Sigmoid colon (tissue), 7 donors: ENCODE results near the gene SLC39A11. TPM values are rescaled to one million over a fixed set of nuclear protein-coding genes. Genes with fewer than 3 reads are reported as not detected.

Experiments
- DNase-seq: peaks from one replicate; pipeline ENCODE4 v3.0.0-alpha.2; 2019
- H3K27ac ChIP-seq, 4 donors: fragments of 200-600 bp; sonication (generic); one replicate each; pipeline ENCODE4 v1.5.1; 2016 to 2019; ENCODE audit warnings: mild to moderate bottlenecking in 1 of 4
- H3K27me3 ChIP-seq, 3 donors: fragments of 200-600 bp; sonication (generic); one replicate each; pipeline ENCODE4 v1.5.1; 2019; ENCODE audit warnings: mild to moderate bottlenecking in 1 of 3
- H3K36me3 ChIP-seq, 4 donors: fragments of 200-600 bp; sonication (generic); one replicate each; pipeline ENCODE4 v1.5.1; 2016 to 2019
- H3K4me1 ChIP-seq, 4 donors: fragments of 200-600 bp; sonication (generic); one replicate each; pipeline ENCODE4 v1.5.1; 2017 to 2019
- H3K4me3 ChIP-seq, 4 donors: fragments of 200-600 bp; sonication (generic); one replicate each; pipeline ENCODE4 v1.5.1; 2017 to 2019; ENCODE audit warnings: mild to moderate bottlenecking in 2 of 4, moderate library complexity in 1 of 4
- H3K9me3 ChIP-seq, 4 donors: fragments of 200-600 bp in 3 of 4; sonication (generic) in 3 of 4; one replicate each; pipeline versions ENCODE4 v1.5.1 to v1.6.1; 2013 to 2019
- EP300 ChIP-seq, 4 donors: sonication (generic); formaldehyde crosslinking; IDR thresholded peaks; one replicate each; pipeline ENCODE4 v1.6.1; 2017; ENCODE audit warnings: antibody characterized with exemption in 4 of 4
- POLR2A ChIP-seq, 2 donors: fragments of 450-650 bp; IDR thresholded peaks; one replicate each; pipeline ENCODE4 v1.6.1; 2016; ENCODE audit warnings: antibody characterized with exemption in 2 of 2, mild to moderate bottlenecking in 2 of 2, moderate library complexity in 2 of 2
- POLR2AphosphoS5 ChIP-seq, 4 donors: sonication (generic); formaldehyde crosslinking; IDR thresholded peaks; one replicate each; pipeline ENCODE4 v1.6.1; 2017; ENCODE audit warnings: antibody characterized with exemption in 4 of 4
- WGBS, 2 donors: extraction: QIAGEN DNeasy Blood & Tissue Kit; methylation state at CpG; one replicate each; pipeline ENCODE4 v1.1.7; 2013; 5-methylcytosine and 5-hydroxymethylcytosine counted together
- intact Hi-C: fragments of 100-400 bp; cut with DNase I; formaldehyde crosslinking; loops from one replicate; pipeline ENCODE4 v1.15.1; 2023
- polyA plus RNA-seq, 3 donors: library from polyadenylated mRNA; stranded (reverse); fragments of 200-250 nt; gene quantifications; one replicate each; pipeline ENCODE4 v1.2.3, GENCODE V29; 2013
- total RNA-seq, 4 donors: library from RNA; depleted of rRNA; stranded (reverse); fragments of >200 nt; gene quantifications; one replicate each; pipeline ENCODE4 v1.1.0, GENCODE V29; 2016
- TF ChIP-seq, protein P1 (sequence below), 4 experiments: fragments of 450-650 bp in 3 of 4; fragments of 200-600 bp in 1 of 4; IDR thresholded peaks; one replicate each; pipeline ENCODE4 v1.5.1; 2016 to 2019; ENCODE audit warnings: antibody characterized with exemption in 4 of 4, mild to moderate bottlenecking in 3 of 4, moderate library complexity in 2 of 4
- donor health status: healthy with polysubstance abuse.
- donor health status: Bipolar disorder and iron deficiency.
- donor health status: healthy.

Gene SLC39A11
- total and polyA plus RNA-seq, 7 donors = 7.6 to 16.4 (median 8.4) TPM

DNA sequence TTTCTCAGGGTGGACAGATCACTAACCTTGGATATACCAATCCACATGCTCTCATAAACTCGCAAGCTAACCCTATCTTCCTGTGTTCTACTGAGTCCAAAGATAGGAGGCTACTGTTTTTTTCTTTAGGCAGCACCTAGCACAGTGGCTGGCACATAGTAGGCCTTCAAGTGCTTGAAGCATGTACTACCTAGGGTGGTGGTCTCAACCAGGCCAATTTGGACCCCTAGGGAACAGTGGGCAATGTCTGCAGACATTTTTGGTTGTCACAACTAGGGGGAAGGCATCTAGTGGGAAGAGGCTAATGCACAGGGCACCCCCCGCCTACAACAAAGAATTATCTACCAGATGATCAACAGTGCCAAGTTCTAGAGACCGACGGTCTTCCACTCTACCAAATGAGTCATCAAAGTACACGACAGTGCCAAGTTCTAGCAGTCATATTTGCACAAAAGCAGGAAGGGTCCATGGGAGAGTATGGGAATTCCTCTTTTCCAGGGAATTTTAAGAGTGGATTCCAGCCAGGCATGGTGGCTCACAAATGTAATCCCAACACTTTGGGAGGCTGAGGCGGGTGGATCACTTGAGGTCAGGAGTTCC, 390.3 kb downstream of the SLC39A11 start:
- Histone ChIP-seq H3K4me1 (no peaks in the 10 kb centered on the region), H3K27me3 (no peaks in the 10 kb centered on the region), H3K36me3 (no peaks in the 10 kb centered on the region), H3K4me3 (no peak overlapping the region), H3K27ac (no peak overlapping the region), H3K9me3 (no peaks in the 10 kb centered on the region)
- intact Hi-C loops = no loop called here
- 58 to 71% methylated on average over 6 of the region's 6 CpGs for WGBS, 2 donors
- TF ChIP-seq, protein P1, sequence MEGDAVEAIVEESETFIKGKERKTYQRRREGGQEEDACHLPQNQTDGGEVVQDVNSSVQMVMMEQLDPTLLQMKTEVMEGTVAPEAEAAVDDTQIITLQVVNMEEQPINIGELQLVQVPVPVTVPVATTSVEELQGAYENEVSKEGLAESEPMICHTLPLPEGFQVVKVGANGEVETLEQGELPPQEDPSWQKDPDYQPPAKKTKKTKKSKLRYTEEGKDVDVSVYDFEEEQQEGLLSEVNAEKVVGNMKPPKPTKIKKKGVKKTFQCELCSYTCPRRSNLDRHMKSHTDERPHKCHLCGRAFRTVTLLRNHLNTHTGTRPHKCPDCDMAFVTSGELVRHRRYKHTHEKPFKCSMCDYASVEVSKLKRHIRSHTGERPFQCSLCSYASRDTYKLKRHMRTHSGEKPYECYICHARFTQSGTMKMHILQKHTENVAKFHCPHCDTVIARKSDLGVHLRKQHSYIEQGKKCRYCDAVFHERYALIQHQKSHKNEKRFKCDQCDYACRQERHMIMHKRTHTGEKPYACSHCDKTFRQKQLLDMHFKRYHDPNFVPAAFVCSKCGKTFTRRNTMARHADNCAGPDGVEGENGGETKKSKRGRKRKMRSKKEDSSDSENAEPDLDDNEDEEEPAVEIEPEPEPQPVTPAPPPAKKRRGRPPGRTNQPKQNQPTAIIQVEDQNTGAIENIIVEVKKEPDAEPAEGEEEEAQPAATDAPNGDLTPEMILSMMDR (IDR thresholded peaks at IDR 0.05) = no peak
- TF ChIP-seq POLR2A (IDR thresholded peaks at IDR 0.05) (no peak), POLR2AphosphoS5 (IDR thresholded peaks at IDR 0.05) (no peak), EP300 (IDR thresholded peaks at IDR 0.05) (no peak)
- DNase-seq = no peak

DNA sequence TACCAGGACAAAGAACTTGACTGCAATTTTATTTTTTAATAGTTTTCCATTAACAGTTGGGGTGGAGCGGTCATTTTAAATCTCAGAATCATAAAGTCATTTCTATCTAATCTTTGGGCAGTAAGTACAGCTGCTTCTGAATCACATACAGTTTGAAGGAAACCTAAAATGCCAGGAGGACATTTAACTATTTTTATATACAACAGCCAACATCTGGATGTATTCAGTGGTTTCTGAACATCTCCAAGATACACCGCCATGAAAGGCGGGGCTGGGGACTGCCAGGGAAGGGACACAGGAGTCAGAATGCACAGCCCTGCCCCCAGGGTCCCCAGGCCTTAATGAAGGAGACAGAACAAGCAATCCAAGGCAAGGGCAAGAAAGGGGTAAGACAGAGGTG, 392.3 kb downstream of the SLC39A11 start:
- Histone ChIP-seq H3K27me3 (no peaks in the 10 kb centered on the region), H3K27ac (no peak overlapping the region), H3K36me3 (no peaks in the 10 kb centered on the region), H3K4me1 (no peaks in the 10 kb centered on the region), H3K4me3 (no peak overlapping the region), H3K9me3 (no peaks in the 10 kb centered on the region)
- no peak for DNase-seq
- 93 to 95% methylated on average over 3 of the region's 3 CpGs for whole genome bisulfite sequencing, 2 donors
- intact Hi-C loops = no loop called here
- TF ChIP-seq, protein P1 (IDR thresholded peaks at IDR 0.05) = no peak
- TF ChIP-seq POLR2A (IDR thresholded peaks at IDR 0.05) (no peak), POLR2AphosphoS5 (IDR thresholded peaks at IDR 0.05) (no peak), EP300 (IDR thresholded peaks at IDR 0.05) (no peak)

DNA sequence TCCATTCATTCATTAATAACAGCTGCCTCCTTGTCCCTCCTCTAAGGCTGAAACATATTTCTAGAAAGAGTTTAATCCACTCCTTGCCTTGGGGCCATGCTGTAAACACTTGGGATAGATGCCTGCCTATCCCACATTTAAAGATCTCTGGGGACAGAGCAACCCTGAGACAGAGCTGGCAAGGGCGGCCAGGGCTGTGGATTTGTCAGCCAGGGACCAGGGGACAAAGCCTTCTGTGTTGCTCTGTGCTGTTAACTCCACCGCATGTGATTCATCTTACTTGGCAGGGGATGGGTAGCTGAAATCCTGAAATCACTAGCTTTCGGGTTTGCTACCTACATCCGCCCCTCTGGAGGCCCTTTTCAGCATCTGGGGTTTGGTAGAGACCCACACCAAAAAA, 392.9 kb downstream of the SLC39A11 start:
- no peak overlapping the region for H3K27ac ChIP-seq
- no peaks in the 10 kb centered on the region for H3K36me3 ChIP-seq
- no peaks in the 10 kb centered on the region for H3K4me1 ChIP-seq
- no peaks in the 10 kb centered on the region for H3K9me3 ChIP-seq
- intact Hi-C loops = no loop called here
- H3K4me3 ChIP-seq = no peak overlapping the region
- H3K27me3 ChIP-seq = no peaks in the 10 kb centered on the region
- 90 to 93% methylated on average over 4 of the region's 4 CpGs for WGBS, 2 donors
- TF ChIP-seq POLR2AphosphoS5 (IDR thresholded peaks at IDR 0.05) = no peak
- TF ChIP-seq POLR2A (IDR thresholded peaks at IDR 0.05) = no peak
- TF ChIP-seq EP300 (IDR thresholded peaks at IDR 0.05) = no peak
- TF ChIP-seq, protein P1 (IDR thresholded peaks at IDR 0.05) = no peak
- DNase-seq = no peak

- no peaks in the 10 kb centered on the region for H3K36me3 ChIP-seq
- no peaks in the 10 kb centered on the region for H3K27me3 ChIP-seq
- DNase-seq = no peak
- 14 to 59% methylated on average over 9 of the region's 9 CpGs for WGBS, 2 donors
- H3K4me1 ChIP-seq = no peaks in the 10 kb centered on the region
- no peak overlapping the region for H3K27ac ChIP-seq
- H3K4me3 ChIP-seq = no peak overlapping the region
- intact Hi-C loops = no loop called here
- TF ChIP-seq POLR2AphosphoS5 (IDR thresholded peaks at IDR 0.05) (no peak), POLR2A (IDR thresholded peaks at IDR 0.05) (no peak), EP300 (IDR thresholded peaks at IDR 0.05) (no peak)
- TF ChIP-seq, protein P1 (IDR thresholded peaks at IDR 0.05) = no peak
- no peaks in the 10 kb centered on the region for H3K9me3 ChIP-seq
Measured at GRCh38 chr17:72697602-72698146, 394.8 kb downstream of the SLC39A11 start.

DNA sequence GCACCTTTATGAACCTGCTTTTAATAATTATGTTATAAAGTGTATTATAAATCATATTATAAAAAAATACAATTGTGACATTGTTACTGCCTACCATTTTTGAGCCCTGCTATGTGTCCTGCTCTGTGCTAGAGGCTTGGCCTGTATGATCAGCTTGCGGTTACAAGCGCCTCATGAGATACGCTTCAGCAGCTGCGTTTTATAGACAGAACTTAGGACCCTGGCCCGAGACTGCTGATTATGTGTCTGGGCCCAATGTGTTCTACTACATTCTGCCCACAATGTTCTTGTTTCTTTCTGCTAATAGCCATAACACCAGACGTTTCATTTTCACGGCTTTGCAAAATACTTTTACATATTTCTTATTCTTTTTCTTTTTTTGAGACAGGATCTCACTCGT, 395.8 kb downstream of the SLC39A11 start:
- H3K9me3 ChIP-seq = no peaks in the 10 kb centered on the region
- H3K27ac ChIP-seq = no peak overlapping the region
- DNase-seq = no peak
- no peak overlapping the region for H3K4me3 ChIP-seq
- no peaks in the 10 kb centered on the region for H3K27me3 ChIP-seq
- no peaks in the 10 kb centered on the region for H3K4me1 ChIP-seq
- H3K36me3 ChIP-seq = no peaks in the 10 kb centered on the region
- intact Hi-C loops = no loop called here
- TF ChIP-seq POLR2A (IDR thresholded peaks at IDR 0.05) = no peak
- TF ChIP-seq POLR2AphosphoS5 (IDR thresholded peaks at IDR 0.05) = no peak
- TF ChIP-seq, protein P1 (IDR thresholded peaks at IDR 0.05) = no peak
- no peak for TF ChIP-seq EP300 (IDR thresholded peaks at IDR 0.05)
- 68 to 84% methylated on average over 8 of the region's 8 CpGs for WGBS, 2 donors
